ENCODE measurements around the gene C2orf92.

DNA sequence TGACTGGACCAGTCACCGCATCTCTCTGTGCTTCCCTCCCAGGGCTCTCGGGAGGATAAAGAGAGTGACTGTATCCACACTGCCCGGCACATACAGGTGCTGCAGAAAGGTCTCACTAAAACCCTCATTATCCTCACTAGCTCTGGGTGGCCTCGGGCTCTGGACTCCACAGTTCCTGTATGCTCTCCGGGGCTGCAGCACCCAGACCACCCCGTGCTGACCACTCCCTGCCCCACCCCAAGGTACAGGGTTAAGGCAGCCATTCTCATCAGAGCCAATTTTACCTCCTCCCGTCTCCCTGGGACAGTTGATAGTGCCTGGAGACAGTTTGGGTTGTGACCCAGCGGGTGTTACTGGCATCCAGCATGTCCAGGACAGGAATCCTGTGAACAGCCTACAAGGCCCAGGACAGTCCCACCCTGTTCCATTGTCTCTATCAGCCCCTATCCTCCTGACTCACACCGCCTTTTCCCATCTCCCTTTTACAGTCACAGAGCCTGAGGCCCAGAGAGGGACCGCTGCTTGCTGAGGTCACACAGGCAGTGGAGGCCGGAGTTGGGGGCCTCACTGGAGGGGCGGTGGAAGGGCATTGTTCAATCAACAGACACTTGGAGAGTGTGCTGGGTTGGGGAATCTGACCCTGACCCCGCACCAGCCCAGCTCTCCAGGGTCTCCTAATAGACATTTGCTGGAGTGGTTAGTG, 45.6 kb downstream of the C2orf92 start:
- TF ChIP-seq PHF8 (IDR thresholded peaks at IDR 0.05; ENCODE audit: borderline replicate concordance, low read depth) = no peak
- no peak for TF ChIP-seq NR3C1 (IDR thresholded peaks at IDR 0.05)
- TF ChIP-seq, protein P1, sequence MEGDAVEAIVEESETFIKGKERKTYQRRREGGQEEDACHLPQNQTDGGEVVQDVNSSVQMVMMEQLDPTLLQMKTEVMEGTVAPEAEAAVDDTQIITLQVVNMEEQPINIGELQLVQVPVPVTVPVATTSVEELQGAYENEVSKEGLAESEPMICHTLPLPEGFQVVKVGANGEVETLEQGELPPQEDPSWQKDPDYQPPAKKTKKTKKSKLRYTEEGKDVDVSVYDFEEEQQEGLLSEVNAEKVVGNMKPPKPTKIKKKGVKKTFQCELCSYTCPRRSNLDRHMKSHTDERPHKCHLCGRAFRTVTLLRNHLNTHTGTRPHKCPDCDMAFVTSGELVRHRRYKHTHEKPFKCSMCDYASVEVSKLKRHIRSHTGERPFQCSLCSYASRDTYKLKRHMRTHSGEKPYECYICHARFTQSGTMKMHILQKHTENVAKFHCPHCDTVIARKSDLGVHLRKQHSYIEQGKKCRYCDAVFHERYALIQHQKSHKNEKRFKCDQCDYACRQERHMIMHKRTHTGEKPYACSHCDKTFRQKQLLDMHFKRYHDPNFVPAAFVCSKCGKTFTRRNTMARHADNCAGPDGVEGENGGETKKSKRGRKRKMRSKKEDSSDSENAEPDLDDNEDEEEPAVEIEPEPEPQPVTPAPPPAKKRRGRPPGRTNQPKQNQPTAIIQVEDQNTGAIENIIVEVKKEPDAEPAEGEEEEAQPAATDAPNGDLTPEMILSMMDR (IDR thresholded peaks at IDR 0.05) = no peak
- no peak for TF ChIP-seq RFX5 (IDR thresholded peaks at IDR 0.05)
- TF ChIP-seq, protein P2, sequence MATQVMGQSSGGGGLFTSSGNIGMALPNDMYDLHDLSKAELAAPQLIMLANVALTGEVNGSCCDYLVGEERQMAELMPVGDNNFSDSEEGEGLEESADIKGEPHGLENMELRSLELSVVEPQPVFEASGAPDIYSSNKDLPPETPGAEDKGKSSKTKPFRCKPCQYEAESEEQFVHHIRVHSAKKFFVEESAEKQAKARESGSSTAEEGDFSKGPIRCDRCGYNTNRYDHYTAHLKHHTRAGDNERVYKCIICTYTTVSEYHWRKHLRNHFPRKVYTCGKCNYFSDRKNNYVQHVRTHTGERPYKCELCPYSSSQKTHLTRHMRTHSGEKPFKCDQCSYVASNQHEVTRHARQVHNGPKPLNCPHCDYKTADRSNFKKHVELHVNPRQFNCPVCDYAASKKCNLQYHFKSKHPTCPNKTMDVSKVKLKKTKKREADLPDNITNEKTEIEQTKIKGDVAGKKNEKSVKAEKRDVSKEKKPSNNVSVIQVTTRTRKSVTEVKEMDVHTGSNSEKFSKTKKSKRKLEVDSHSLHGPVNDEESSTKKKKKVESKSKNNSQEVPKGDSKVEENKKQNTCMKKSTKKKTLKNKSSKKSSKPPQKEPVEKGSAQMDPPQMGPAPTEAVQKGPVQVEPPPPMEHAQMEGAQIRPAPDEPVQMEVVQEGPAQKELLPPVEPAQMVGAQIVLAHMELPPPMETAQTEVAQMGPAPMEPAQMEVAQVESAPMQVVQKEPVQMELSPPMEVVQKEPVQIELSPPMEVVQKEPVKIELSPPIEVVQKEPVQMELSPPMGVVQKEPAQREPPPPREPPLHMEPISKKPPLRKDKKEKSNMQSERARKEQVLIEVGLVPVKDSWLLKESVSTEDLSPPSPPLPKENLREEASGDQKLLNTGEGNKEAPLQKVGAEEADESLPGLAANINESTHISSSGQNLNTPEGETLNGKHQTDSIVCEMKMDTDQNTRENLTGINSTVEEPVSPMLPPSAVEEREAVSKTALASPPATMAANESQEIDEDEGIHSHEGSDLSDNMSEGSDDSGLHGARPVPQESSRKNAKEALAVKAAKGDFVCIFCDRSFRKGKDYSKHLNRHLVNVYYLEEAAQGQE (IDR thresholded peaks at IDR 0.05) = no peak
- TF ChIP-seq BHLHE40 (IDR thresholded peaks at IDR 0.05; ENCODE audit: low read depth, low read length) = no peak
- no peak for TF ChIP-seq RNF2 (IDR thresholded peaks at IDR 0.05; ENCODE audit: borderline replicate concordance, low read depth)
- TF ChIP-seq, protein P3, sequence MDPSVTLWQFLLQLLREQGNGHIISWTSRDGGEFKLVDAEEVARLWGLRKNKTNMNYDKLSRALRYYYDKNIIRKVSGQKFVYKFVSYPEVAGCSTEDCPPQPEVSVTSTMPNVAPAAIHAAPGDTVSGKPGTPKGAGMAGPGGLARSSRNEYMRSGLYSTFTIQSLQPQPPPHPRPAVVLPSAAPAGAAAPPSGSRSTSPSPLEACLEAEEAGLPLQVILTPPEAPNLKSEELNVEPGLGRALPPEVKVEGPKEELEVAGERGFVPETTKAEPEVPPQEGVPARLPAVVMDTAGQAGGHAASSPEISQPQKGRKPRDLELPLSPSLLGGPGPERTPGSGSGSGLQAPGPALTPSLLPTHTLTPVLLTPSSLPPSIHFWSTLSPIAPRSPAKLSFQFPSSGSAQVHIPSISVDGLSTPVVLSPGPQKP (IDR thresholded peaks at IDR 0.05; ENCODE audit: low read depth, low read length) = no peak
- TF ChIP-seq SMC3 (IDR thresholded peaks at IDR 0.05) = no peak
- no peak for TF ChIP-seq POLR2A (IDR thresholded peaks at IDR 0.05; ENCODE audit: low read length)
- no peak for TF ChIP-seq JUNB (IDR thresholded peaks at IDR 0.05)
- TF ChIP-seq, protein P4, sequence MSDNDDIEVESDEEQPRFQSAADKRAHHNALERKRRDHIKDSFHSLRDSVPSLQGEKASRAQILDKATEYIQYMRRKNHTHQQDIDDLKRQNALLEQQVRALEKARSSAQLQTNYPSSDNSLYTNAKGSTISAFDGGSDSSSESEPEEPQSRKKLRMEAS (IDR thresholded peaks at IDR 0.05) = no peak
- TF ChIP-seq, protein P5, sequence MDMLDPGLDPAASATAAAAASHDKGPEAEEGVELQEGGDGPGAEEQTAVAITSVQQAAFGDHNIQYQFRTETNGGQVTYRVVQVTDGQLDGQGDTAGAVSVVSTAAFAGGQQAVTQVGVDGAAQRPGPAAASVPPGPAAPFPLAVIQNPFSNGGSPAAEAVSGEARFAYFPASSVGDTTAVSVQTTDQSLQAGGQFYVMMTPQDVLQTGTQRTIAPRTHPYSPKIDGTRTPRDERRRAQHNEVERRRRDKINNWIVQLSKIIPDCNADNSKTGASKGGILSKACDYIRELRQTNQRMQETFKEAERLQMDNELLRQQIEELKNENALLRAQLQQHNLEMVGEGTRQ (IDR thresholded peaks at IDR 0.05) = no peak
